ENCODE results near the gene FXYD4. TPM values are rescaled to one million over a fixed set of nuclear protein-coding genes. Genes with fewer than 3 reads are reported as not detected.
A peak's percentile ranks its signal among the peaks of the same experiment; 100 is the strongest.

FXYD4 gene
- total and polyA plus RNA-seq, 2 of the 8 experiments (the other 6 are each of a cell fraction or from before 2014, with no cell fraction given) = not detected

GRCh38 chr10:43333653-43334052 is 37.8 kb upstream of the FXYD4 start:
- ChIA-PET POLR2A (ENCODE audit: partially characterized antibody) (interaction anchor here (1.1 kb wide), 1 partner anchor 63 kb away, joined by 3 read pairs; no protein-coding TSS in a partner anchor), CTCF (ENCODE audit: partially characterized antibody) (interaction anchor here (0.8 to 1.1 kb wide), 2 partner anchors 15 to 78 kb away, joined by 3 read pairs; no protein-coding TSS in a partner anchor)
- Histone ChIP-seq H3K9ac (replicated peaks in 1 of 4; ENCODE audit: extremely low read depth in 1 of 4, low read depth in 3 of 4, low read length in 3 of 4) (no peak overlapping the region), H4K20me1 (replicated peaks in 1 of 2; ENCODE audit: control insufficient read depth in 1 of 2, insufficient read depth in 2 of 2, low read length in 2 of 2) (no peaks in the 10 kb centered on the region), H2BK5ac (ENCODE audit: low read depth, low read length) (no peak overlapping the region), H3K9me3 (ENCODE audit: insufficient read depth in 2 of 2, low read depth in 1 of 2, low read length in 1 of 2) (peaks cover 0 to 12% of the 10 kb centered on the region in 2 experiments; a peak in 1 of 4 replicates), H2AK5ac (ENCODE audit: low read depth, low read length) (no peak overlapping the region), H3K36me3 (ENCODE audit: control insufficient read depth in 2 of 4, insufficient read depth in 4 of 4, low read length in 3 of 4) (no peaks in the 10 kb centered on the region), H3K56ac (replicated peaks; ENCODE audit: insufficient read length, low read depth, low read length) (no peak overlapping the region), H3K27me3 (replicated peaks in 1 of 4; ENCODE audit: control insufficient read depth in 3 of 4, extremely low read depth in 1 of 4, insufficient read depth in 3 of 4, low read length in 3 of 4) (no peaks in the 10 kb centered on the region), H3K4me3 (ENCODE audit: extremely low read depth in 1 of 4, insufficient read depth in 2 of 4, low read depth in 3 of 4, low read length in 4 of 4) (no peak overlapping the region), H3K4me1 (replicated peaks in 1 of 4; ENCODE audit: control insufficient read depth in 3 of 4, insufficient read depth in 4 of 4, low read length in 3 of 4) (peaks cover 4 to 10% (median 7%) of the 10 kb centered on the region in 4 experiments), H3K23me2 (ENCODE audit: low read depth, low read length) (no peaks in the 10 kb centered on the region), H3K4me2 (ENCODE audit: insufficient read depth in 1 of 2, low read depth in 2 of 2, low read length in 2 of 2) (no peak overlapping the region), H3K4ac (replicated peaks; ENCODE audit: insufficient read length, low read depth, low read length) (no peak overlapping the region), H3K79me2 (ENCODE audit: control insufficient read depth in 1 of 2, insufficient read depth in 2 of 2, low read length in 2 of 2) (no peaks in the 10 kb centered on the region), H3K27ac (ENCODE audit: low read depth, low read length) (no peak overlapping the region), H3K79me1 (ENCODE audit: low read depth, low read length) (no peaks in the 10 kb centered on the region), H2AFZ (ENCODE audit: low read length) (no peak overlapping the region), H2BK120ac (replicated peaks; ENCODE audit: low read depth, low read length) (no peak overlapping the region), H2BK12ac (ENCODE audit: low read depth, low read length) (no peak overlapping the region), H3K14ac (ENCODE audit: insufficient read length) (no peak overlapping the region), H4K5ac (ENCODE audit: insufficient read length, low read depth, low read length) (no peak overlapping the region), H4K91ac (replicated peaks; ENCODE audit: insufficient read length, low read length) (no peak overlapping the region), H3K23ac (ENCODE audit: insufficient read length) (no peak overlapping the region), H2BK20ac (ENCODE audit: low read length) (peak overlapping the region; percentile 43; the same call in 1 of the 2 replicates), H2BK15ac (ENCODE audit: low read length) (no peak overlapping the region), H4K8ac (ENCODE audit: extremely low read depth, insufficient read depth, low read length) (no peak overlapping the region), H3K18ac (ENCODE audit: extremely low read depth, low read length) (no peak overlapping the region)
- WGBS, 2 experiments (ENCODE audit: extremely low coverage in 1 of 2, insufficient coverage in 1 of 2, insufficient read length in 1 of 2, insufficient replicate concordance in 2 of 2, low coverage in 1 of 2, low lambda C conversion rate in 2 of 2, missing lambda C conversion rate in 1 of 2) = 97% methylated on average over 3 of the region's 3 CpGs; no CpG with 5 or more reads in 1 of the 2 experiments
- no peak for TF ChIP-seq JUND (IDR thresholded peaks at IDR 0.05; ENCODE audit: low read length)
- no peak for TF ChIP-seq RNF2 (IDR thresholded peaks at IDR 0.05; ENCODE audit: borderline replicate concordance, low read depth, low read length, missing control alignments, poor library complexity, severe bottlenecking)
- no peak for FAIRE-seq
- no peak for DNase-seq (ENCODE audit: low read depth in 1 of 2, low spot score in 2 of 2)

Data from H1 (cell line).